DMS114 treated with DMSO at 0.1 percent for 48 hours (cell line): ENCODE measurements around the gene ZNF485.
"Not testable (repeated sequence)": the region's sequence is repeated elsewhere in the genome, so short reads cannot be mapped to it uniquely, and the experiment has no call there.

Source experiments
- DNase-seq: peaks from one replicate; lab custom pipeline; 2025; ENCODE audit not compliant: unreplicated experiment; lab: John Stamatoyannopoulos, UW

ZNF485 gene

GRCh38 chr10:43601576-43601975, 4.7 kb upstream of the ZNF485 start:
- DNase-seq: not testable (repeated sequence)

- no peak for DNase-seq
Observed at GRCh38 chr10:43605850-43606322, 352 bp upstream of the ZNF485 start.

- no peak for DNase-seq
Observed at GRCh38 chr10:43607199-43607573, 948 bp downstream of the ZNF485 start.

GRCh38 chr10:43610636-43611035, 4.4 kb downstream of the ZNF485 start:
- no peak for DNase-seq

GRCh38 chr10:43616697-43617370, 10.6 kb downstream of the ZNF485 start:
- no peak for DNase-seq

- no peak for DNase-seq
Observed at GRCh38 chr10:43619368-43619767, 13.1 kb downstream of the ZNF485 start.

GRCh38 chr10:43622038-43622437, 15.8 kb downstream of the ZNF485 start:
- no peak for DNase-seq

- no peak for DNase-seq
Observed at GRCh38 chr10:43623351-43623750, 17.1 kb downstream of the ZNF485 start.

- no peak for DNase-seq
Observed at GRCh38 chr10:43627942-43628341, 21.7 kb downstream of the ZNF485 start.

GRCh38 chr10:43628956-43629355, 22.7 kb downstream of the ZNF485 start:
- DNase-seq: no peak

- DNase-seq: not testable (repeated sequence)
Observed at GRCh38 chr10:43635816-43636215, 29.6 kb downstream of the ZNF485 start.

- no peak for DNase-seq
Observed at GRCh38 chr10:43640603-43641002, 34.4 kb downstream of the ZNF485 start.

- DNase-seq: no peak
Observed at GRCh38 chr10:43644252-43644651, 38.0 kb downstream of the ZNF485 start.

GRCh38 chr10:43645866-43646265, 39.6 kb downstream of the ZNF485 start:
- no peak for DNase-seq

GRCh38 chr10:43647576-43647975, 41.3 kb downstream of the ZNF485 start:
- DNase-seq: no peak

- DNase-seq: no peak
Observed at GRCh38 chr10:43648095-43648397, 41.8 kb downstream of the ZNF485 start.

GRCh38 chr10:43648398-43649184, 42.4 kb downstream of the ZNF485 start, which contains the start of gene ZNF32:
TSS of gene ZNF32 (minus strand) at chr10:43648881. CDS start at chr10:43646133, 2,748 bp downstream.
- peak; percentile 80 for DNase-seq

- no peak for DNase-seq
Observed at GRCh38 chr10:43649185-43649523, 42.9 kb downstream of the ZNF485 start.

- DNase-seq: no peak
Observed at GRCh38 chr10:43653746-43654145, 47.5 kb downstream of the ZNF485 start.

GRCh38 chr10:43655311-43655710, 49.1 kb downstream of the ZNF485 start:
- no peak for DNase-seq

- no peak for DNase-seq
Observed at GRCh38 chr10:43658227-43658626, 52.0 kb downstream of the ZNF485 start.

- DNase-seq: no peak
Observed at GRCh38 chr10:43665054-43665453, 58.8 kb downstream of the ZNF485 start.

- DNase-seq: no peak
Observed at GRCh38 chr10:43666552-43666951, 60.3 kb downstream of the ZNF485 start.
